GM12892 (cell line): ENCODE results near the gene CCR6.

ENCODE experiments used
- POLR2A ChIP-seq: IDR thresholded peaks from 2 replicates; pipeline ENCODE4 v1.6.1; 2011; ENCODE audit warnings: low read depth, low read length, control low read depth
- POLR2AphosphoS5 ChIP-seq: IDR thresholded peaks from 2 replicates; pipeline ENCODE4 v1.6.1; 2011; ENCODE audit warnings: low read depth, low read length, control low read depth
- TAF1 ChIP-seq: IDR thresholded peaks from 2 replicates; pipeline ENCODE4 v1.6.1; 2011; ENCODE audit warnings: low read depth, mild to moderate bottlenecking, control low read depth, low read length, borderline replicate concordance

DNA sequence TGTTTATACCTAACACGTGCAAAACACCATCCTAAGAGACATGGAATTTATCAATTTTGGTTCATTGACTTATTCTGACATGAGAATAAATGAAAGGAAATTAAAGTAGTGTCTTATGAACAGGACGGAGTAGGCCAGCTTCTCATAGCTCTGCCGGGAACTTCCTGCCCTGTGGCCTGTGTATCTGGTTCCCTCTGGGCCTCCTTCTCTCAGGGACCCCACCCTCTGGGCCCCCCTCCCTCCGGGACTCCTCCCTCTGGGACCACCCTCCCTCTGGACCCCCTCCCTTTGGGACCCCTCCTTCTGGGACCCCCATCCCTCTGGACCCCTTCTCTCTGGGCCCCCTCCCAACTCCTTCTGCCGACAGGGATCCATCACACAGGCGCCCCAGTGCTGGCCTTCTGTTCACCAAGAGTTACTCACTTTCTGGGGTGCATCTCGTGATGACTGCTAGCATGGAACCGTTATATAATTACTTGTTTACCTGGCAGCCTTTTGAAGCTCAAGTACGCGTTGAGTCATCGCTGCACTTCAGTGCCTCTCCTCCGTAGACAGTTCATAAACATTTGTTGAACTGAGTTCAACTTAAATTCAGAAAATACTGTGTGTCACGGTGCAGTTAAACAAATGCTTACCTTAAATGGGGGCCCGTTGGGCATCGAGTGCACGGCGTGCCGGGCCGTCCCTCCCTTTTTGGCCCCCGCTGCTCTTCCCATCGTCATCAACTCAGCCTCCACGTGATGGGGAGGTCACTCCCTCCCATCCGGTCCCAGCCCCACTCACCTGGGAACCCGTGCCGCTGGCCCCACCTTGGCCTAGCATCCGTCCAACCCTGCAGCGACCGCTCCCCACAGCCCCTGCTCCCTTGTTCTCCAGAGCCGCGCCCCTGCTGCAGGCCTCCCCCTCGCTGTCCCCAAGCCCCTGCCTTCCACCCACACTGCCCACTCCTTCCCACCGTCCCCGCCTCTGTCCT, 8.1 kb downstream of the CCR6 start:
- TF ChIP-seq TAF1 (no peak), POLR2A (no peak), POLR2AphosphoS5 (no peak)
